ENCODE data around the gene LYRM7.

LYRM7 gene

DNA sequence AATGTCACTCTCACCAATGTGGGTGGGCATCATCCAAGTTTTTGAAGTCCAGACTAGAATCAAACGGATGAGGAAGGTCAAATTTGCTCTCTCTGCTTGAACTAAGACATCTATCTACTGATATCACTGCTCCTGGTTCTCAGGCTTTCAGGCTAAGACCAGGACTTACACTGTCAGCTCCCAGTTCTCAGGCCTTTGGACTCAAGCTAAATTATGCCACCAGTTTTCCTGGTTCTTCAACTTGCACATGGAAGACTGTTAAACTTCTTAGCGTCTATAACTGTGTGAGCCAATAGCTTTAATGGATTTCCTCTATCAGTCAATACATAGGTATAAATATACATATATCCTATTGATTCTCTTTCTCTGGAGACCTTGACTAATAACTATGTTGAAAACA is 35.3 kb downstream of the LYRM7 start:
- Histone ChIP-seq H3K27ac (ENCODE audit: low read length) (no peak overlapping the region), H3K36me3 (replicated peaks; ENCODE audit: insufficient read depth, low read length) (no peaks in the 10 kb centered on the region), H3K4me2 (ENCODE audit: low read depth, low read length) (no peak overlapping the region), H3K79me2 (ENCODE audit: low read length) (no peaks in the 10 kb centered on the region), H4K20me1 (ENCODE audit: insufficient read depth, low read length) (no peaks in the 10 kb centered on the region), H3K4me3 (ENCODE audit: low read length) (no peak overlapping the region), H2AFZ (ENCODE audit: low read length) (no peak overlapping the region), H3K27me3 (replicated peaks; ENCODE audit: insufficient read depth, low read length) (no peaks in the 10 kb centered on the region), H3K9me2 (replicated peaks; ENCODE audit: insufficient read depth, low read length) (no peaks in the 10 kb centered on the region), H3F3A (ENCODE audit: insufficient read depth, low read length) (no peaks in the 10 kb centered on the region), H3K4me1 (ENCODE audit: low read length) (no peaks in the 10 kb centered on the region), H3K9me3 (replicated peaks; ENCODE audit: insufficient read depth, low read length) (no peaks in the 10 kb centered on the region), H3K9ac (ENCODE audit: low read length) (no peak overlapping the region)
- TF ChIP-seq CTCF (IDR thresholded peaks at IDR 0.05; ENCODE audit: low read length) (no peak), EZH2phosphoT487 (IDR thresholded peaks at IDR 0.05; ENCODE audit: low read length) (no peak), EZH2 (optimal IDR thresholded peaks at IDR 0.05; ENCODE audit: low read depth, low read length) (no peak)
- no peak for DNase-seq

- Histone ChIP-seq H4K20me1 (ENCODE audit: insufficient read depth, low read length) (no peaks in the 10 kb centered on the region), H2AFZ (ENCODE audit: low read length) (no peak overlapping the region), H3K9me3 (replicated peaks; ENCODE audit: insufficient read depth, low read length) (no peaks in the 10 kb centered on the region), H3K36me3 (replicated peaks; ENCODE audit: insufficient read depth, low read length) (no peaks in the 10 kb centered on the region), H3K27me3 (replicated peaks; ENCODE audit: insufficient read depth, low read length) (no peaks in the 10 kb centered on the region), H3K4me3 (ENCODE audit: low read length) (no peak overlapping the region), H3F3A (ENCODE audit: insufficient read depth, low read length) (no peaks in the 10 kb centered on the region), H3K9ac (ENCODE audit: low read length) (no peak overlapping the region), H3K27ac (ENCODE audit: low read length) (no peak overlapping the region), H3K4me2 (ENCODE audit: low read depth, low read length) (no peak overlapping the region), H3K79me2 (ENCODE audit: low read length) (no peaks in the 10 kb centered on the region), H3K4me1 (ENCODE audit: low read length) (no peaks in the 10 kb centered on the region), H3K9me2 (replicated peaks; ENCODE audit: insufficient read depth, low read length) (no peaks in the 10 kb centered on the region)
- TF ChIP-seq EZH2 (optimal IDR thresholded peaks at IDR 0.05; ENCODE audit: low read depth, low read length) (no peak), CTCF (IDR thresholded peaks at IDR 0.05; ENCODE audit: low read length) (no peak), EZH2phosphoT487 (IDR thresholded peaks at IDR 0.05; ENCODE audit: low read length) (no peak)
- DNase-seq: no peak
These were observed 36.0 kb downstream of the LYRM7 start for GRCh38 chr5:131206772-131207171.

DNA sequence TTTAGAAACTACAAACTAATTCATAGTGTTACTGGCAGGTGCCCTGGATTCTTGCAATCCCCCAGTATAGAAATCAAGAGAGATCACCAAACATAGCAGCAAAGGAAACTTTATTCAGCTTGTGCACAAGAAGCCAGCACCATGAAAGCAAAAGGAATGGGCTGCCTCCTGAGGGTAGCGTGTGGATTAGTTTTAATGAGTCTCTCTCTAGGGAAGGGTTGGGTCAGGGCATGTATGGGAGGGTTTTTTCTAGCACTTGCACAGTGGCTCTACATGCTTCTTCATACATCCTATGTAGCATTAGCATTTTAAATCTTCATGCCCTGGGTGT is 38.4 kb downstream of the LYRM7 start:
- Histone ChIP-seq H3K4me1 (ENCODE audit: low read length) (no peaks in the 10 kb centered on the region), H3K9me2 (replicated peaks; ENCODE audit: insufficient read depth, low read length) (no peaks in the 10 kb centered on the region), H3K27me3 (replicated peaks; ENCODE audit: insufficient read depth, low read length) (no peaks in the 10 kb centered on the region), H2AFZ (ENCODE audit: low read length) (no peak overlapping the region), H3K9ac (ENCODE audit: low read length) (no peak overlapping the region), H3K4me3 (ENCODE audit: low read length) (no peak overlapping the region), H3K4me2 (ENCODE audit: low read depth, low read length) (no peak overlapping the region), H3K36me3 (replicated peaks; ENCODE audit: insufficient read depth, low read length) (no peaks in the 10 kb centered on the region), H3K9me3 (replicated peaks; ENCODE audit: insufficient read depth, low read length) (no peaks in the 10 kb centered on the region), H4K20me1 (ENCODE audit: insufficient read depth, low read length) (no peaks in the 10 kb centered on the region), H3K79me2 (ENCODE audit: low read length) (no peaks in the 10 kb centered on the region), H3K27ac (ENCODE audit: low read length) (no peak overlapping the region), H3F3A (ENCODE audit: insufficient read depth, low read length) (no peaks in the 10 kb centered on the region)
- DNase-seq: no peak
- TF ChIP-seq EZH2phosphoT487 (IDR thresholded peaks at IDR 0.05; ENCODE audit: low read length) (no peak), CTCF (IDR thresholded peaks at IDR 0.05; ENCODE audit: low read length) (no peak), EZH2 (optimal IDR thresholded peaks at IDR 0.05; ENCODE audit: low read depth, low read length) (no peak)

Data from MM.1S (cell line).